ENCODE data around the gene BCDIN3D.
A peak's percentile ranks its signal among the peaks of the same experiment; 100 is the strongest.
"Not testable (repeated sequence)": the region's sequence is repeated elsewhere in the genome, so short reads cannot be mapped to it uniquely, and the experiment has no call there.

Gene BCDIN3D

DNA sequence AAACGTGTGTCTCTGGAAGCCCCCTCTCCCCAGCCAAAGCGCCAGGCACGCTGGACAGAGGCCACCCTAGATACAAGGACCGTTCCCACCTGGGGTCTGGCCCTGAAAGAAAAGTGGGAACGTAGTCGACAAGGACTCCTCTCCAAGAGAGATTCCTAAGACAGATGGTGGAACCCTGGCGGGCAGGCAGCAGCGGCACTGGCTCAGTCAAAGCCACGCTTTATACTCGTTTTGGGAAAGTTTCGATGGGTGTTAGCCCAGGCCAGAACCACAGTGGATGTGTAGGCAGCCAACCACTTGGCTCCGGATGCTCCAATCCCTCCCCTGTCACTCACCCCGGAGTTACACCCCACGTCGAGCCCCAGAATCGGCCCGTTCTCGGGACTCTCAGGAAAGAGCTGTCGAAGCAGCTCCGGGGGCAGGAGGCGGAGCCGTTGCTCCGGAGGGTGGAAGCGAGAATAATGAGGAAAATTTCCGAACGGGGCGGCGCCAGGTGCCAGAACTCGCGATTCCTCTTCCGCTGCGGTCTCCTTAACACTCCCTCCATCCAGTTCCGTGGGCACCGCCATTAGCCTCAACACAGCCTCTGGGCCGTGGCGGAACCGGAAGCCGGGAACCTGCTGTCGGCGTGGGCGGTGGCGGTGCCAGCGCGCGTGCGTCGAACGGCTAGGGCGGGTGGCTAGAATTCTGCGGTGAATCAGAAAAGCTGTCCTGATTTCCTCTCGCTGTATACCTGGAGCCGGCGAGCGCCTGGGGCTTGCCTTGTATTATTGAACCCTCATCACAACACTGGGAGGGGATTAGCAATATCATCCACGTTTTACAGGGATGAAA lies at the start of gene BCDIN3D:
Gene BCDIN3D (minus strand): TSS at position 588 of the 834 bp plus-strand sequence. CDS start 19 bp downstream, at position 569.
- DNase-seq: peak; percentile 95

- no peak for DNase-seq
Observed at GRCh38 chr12:49892084-49892731, 49.3 kb upstream of the BCDIN3D start.

DNA sequence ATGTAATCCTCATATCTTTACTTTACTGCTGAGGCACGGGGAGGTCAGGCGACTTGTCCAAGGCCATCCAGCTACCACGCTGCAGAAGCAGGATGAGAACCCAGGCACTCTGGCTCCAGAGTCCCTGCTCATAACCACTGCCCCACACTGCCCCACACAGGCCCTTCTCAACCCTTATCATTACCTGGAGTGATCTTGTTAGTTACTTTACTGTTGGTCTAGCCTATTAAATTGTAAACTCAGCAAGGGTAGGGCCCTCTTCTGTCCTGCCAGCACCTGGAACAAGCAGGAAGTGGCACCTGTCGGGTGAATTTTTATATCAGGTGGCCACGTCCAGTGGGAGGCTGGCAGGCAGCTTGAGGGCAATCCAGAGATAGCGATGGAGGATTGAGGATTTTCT lies 48.6 kb upstream of the BCDIN3D start:
- DNase-seq: no peak

- no peak for DNase-seq
Observed at GRCh38 chr12:49891012-49891411, 48.1 kb upstream of the BCDIN3D start.

- DNase-seq: no peak
Observed at GRCh38 chr12:49890096-49890461, 47.2 kb upstream of the BCDIN3D start.

GRCh38 chr12:49889361-49890095 lies 46.6 kb upstream of the BCDIN3D start:
- peak; percentile 91 for DNase-seq

- no peak for DNase-seq
Observed at GRCh38 chr12:49888461-49889151, 45.7 kb upstream of the BCDIN3D start.

DNA sequence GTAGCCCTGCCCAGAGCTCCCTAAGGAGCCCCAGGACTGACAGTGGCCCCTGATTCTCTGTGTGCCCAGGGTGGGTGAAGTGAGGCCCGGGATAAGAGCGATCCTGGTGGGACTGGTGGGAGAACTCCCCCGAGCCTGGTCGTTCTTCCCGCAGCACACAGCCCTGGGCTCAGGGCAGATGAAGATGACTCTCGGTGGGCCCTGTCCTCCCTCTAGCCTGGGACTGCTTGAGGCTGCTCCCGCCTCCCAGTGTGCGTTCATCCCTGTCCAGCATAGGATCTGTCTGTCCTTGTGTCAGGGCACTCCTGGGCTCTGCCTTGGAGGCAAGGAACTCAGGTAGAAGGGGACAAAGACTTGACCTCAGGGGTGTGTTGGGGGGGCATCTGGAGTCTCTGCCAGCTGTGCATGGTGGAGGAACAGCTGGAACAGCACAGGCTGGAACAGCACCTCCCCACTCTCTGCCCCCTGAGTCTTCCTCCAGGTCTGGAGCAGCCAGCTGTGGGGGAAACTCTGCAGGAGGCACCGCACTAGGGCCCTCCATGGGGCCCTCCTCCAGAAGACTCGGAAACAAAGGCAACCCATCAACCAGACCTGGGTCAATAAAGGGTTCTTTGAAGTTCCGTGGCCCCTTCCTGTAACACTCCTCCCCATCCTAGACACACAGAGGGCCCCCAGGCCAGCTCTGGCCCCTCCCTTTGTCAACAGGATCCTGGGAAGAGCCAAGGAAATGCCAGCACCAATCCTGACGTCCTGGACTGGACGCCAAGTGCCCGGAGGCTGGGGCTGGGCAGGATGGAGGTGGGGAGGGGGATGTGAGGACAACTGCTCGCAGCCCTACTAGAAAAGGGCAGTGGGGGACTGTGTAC lies 44.9 kb upstream of the BCDIN3D start:
- no peak for DNase-seq

DNA sequence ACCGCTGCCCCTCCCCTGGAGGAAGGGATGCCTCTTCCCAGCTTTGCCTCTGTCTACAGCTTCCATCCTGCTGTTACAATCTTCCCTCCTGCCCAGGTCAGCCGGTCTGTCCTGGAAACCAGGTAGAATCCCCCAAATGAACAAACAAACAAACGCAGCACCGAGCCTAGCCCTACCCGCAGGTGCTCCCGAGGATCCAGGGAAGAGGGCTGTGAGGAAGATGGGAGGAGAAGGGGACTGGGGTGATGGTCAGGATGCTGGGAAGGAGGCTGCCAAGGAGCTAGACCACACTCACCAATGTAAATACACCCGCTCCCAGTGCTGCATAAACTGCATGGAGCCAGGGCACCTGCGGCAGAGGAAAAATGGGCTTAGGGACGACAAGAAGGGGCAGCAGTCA lies 44.2 kb upstream of the BCDIN3D start:
- no peak for DNase-seq

GRCh38 chr12:49885663-49886461 lies 43.0 kb upstream of the BCDIN3D start:
- DNase-seq: no peak

DNA sequence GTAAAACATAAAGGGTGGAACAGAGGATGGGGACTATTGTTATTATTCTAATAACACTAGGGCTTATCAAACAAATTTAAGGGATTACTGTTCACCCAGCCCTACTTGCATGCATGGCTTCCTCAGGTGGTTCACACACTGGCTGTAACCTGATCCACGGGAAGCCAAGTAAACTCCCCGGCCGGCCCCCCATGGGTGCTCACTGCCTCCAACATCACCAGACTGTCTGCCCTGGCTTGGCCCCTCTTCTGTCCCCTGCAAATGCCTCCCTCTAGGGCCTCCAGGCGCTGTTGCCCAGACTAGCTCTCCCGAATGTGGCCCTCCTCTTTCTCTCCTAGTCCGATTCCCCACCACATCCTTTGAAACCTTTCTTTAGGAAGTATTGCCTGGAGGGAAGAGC lies 42.2 kb upstream of the BCDIN3D start:
- DNase-seq: peak; percentile 71

DNA sequence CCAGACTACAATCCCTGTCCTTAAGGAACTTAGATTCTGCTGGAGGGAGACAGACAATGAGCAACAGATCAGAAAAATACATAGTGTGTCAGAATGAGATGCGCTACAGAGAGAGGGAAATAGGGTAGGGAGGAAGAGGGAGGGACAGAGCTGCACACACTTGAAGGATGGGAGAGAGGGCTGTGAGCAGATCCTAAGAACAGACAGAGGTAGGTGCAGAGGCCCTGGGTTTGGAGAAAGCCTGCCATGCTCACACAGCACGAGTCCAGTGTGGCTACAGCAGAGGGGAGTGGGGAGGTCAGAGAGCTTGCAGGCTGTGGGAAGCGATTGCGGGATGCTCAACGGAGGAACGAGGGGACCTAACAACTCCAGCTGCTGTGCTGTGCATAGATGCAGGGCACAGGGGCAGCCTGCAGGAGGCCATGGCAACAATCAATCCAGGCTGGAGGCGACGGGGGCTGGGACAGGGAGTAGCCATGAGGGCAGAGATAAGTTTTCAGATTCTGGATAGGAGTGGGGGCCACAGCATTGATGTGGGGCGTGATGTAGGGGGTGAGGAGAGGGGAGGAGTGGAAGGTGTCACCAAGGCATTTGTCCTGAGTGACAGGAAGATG lies 40.1 kb upstream of the BCDIN3D start:
- DNase-seq: peak; percentile 59

- peak; percentile 99 for DNase-seq
Observed at GRCh38 chr12:49882248-49882850, 39.4 kb upstream of the BCDIN3D start.

- DNase-seq: no peak
Observed at GRCh38 chr12:49881415-49882247, 38.7 kb upstream of the BCDIN3D start.

GRCh38 chr12:49880756-49881414 lies 38.0 kb upstream of the BCDIN3D start:
- no peak for DNase-seq

GRCh38 chr12:49879065-49879464 lies 36.2 kb upstream of the BCDIN3D start:
- not testable (repeated sequence) for DNase-seq

DNA sequence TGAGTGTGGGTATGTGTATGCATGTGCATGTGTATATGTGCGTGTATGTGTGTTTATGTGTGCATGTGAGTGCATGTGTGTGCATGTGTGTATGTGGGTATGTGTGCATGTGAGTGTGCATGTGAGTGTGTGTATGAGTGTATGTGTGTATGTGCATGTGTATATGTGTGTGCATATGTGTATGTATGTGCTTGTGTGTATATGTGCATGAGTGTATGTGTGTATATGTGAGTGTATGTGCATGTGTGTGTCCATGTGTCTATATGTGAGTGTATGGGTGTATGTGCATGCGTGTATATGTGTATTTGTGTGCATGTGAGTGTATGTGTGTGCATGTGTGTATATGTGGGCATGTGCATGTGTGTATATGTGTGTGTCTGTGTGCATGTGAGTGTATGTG lies 35.1 kb upstream of the BCDIN3D start:
- DNase-seq: no peak

DNA sequence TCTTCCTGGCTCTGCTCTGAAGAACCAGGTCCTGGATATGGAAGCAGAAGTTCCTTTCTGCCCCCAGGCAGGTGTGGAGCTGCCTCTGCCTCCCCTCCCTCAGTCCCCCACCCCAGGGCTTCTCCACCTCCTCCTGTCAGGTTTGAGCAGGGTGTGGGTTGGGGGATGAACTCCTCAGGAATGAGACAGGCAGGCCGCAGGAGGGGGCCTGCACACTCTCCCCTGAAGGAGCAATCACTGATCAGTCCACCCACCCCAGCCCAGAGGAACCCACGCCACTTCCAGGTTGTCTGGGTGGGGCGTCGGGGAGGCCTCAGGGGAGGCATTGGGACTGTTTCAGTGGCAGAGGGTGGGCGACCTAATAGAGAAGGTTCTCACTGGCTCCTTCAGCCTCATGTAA lies 34.2 kb upstream of the BCDIN3D start:
- DNase-seq: no peak

DNA sequence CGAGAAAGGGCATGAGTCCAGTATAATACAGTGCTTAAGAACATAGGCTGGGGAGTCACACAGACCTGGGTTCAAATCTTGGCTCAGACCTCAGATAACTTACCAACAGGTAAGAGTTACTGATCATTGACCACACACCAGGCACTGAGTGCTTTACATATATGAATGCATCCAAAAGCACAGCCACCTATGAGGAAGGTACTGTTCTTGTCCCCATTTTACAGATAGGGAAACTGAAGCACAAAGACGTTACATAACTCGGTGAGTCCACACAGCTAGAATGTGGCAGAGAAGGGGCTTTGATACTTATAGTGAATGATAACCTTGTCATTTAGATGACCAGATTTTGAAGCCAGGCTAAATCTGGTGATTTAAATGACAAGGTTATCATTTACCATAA lies 33.2 kb upstream of the BCDIN3D start:
- no peak for DNase-seq

All from NCI-H82 (cell line).